Measurements from ENCODE around the gene LIME1. TPM values are rescaled to one million over a fixed set of nuclear protein-coding genes. Genes with fewer than 3 reads are reported as not detected.

LIME1 gene
- total and polyA plus RNA-seq, 4 donors = 21.2 to 69.0 (median 51.6) TPM

- H3K4me1 ChIP-seq (ENCODE audit: control insufficient read depth in 4 of 4, insufficient read depth in 4 of 4, low read length in 3 of 4) = peaks cover 7 to 22% (median 13%) of the 10 kb centered on the region in 4 donors
- no peak overlapping the region for H3K4me3 ChIP-seq (ENCODE audit: low read depth in 1 of 3, low read length in 3 of 3)
- H3K9me3 ChIP-seq (ENCODE audit: control insufficient read depth in 4 of 4, low read length in 3 of 4) = no peaks in the 10 kb centered on the region
- DNase-seq (ENCODE audit: low spot score) = no peak
- TF ChIP-seq SP1 (IDR thresholded peaks at IDR 0.05) = no peak
- TF ChIP-seq, protein P1, sequence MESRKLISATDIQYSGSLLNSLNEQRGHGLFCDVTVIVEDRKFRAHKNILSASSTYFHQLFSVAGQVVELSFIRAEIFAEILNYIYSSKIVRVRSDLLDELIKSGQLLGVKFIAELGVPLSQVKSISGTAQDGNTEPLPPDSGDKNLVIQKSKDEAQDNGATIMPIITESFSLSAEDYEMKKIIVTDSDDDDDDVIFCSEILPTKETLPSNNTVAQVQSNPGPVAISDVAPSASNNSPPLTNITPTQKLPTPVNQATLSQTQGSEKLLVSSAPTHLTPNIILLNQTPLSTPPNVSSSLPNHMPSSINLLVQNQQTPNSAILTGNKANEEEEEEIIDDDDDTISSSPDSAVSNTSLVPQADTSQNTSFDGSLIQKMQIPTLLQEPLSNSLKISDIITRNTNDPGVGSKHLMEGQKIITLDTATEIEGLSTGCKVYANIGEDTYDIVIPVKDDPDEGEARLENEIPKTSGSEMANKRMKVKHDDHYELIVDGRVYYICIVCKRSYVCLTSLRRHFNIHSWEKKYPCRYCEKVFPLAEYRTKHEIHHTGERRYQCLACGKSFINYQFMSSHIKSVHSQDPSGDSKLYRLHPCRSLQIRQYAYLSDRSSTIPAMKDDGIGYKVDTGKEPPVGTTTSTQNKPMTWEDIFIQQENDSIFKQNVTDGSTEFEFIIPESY (IDR thresholded peaks at IDR 0.05) = no peak
- no peak for TF ChIP-seq RAD21 (IDR thresholded peaks at IDR 0.05)
- TF ChIP-seq, protein P2, sequence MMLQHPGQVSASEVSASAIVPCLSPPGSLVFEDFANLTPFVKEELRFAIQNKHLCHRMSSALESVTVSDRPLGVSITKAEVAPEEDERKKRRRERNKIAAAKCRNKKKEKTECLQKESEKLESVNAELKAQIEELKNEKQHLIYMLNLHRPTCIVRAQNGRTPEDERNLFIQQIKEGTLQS (IDR thresholded peaks at IDR 0.05) = no peak
- TF ChIP-seq, protein P3, sequence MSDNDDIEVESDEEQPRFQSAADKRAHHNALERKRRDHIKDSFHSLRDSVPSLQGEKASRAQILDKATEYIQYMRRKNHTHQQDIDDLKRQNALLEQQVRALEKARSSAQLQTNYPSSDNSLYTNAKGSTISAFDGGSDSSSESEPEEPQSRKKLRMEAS (IDR thresholded peaks at IDR 0.05) = no peak
- no peak for TF ChIP-seq HNF4G (IDR thresholded peaks at IDR 0.05)
- no peak for TF ChIP-seq NR2F2 (IDR thresholded peaks at IDR 0.05)
- TF ChIP-seq, protein P4, sequence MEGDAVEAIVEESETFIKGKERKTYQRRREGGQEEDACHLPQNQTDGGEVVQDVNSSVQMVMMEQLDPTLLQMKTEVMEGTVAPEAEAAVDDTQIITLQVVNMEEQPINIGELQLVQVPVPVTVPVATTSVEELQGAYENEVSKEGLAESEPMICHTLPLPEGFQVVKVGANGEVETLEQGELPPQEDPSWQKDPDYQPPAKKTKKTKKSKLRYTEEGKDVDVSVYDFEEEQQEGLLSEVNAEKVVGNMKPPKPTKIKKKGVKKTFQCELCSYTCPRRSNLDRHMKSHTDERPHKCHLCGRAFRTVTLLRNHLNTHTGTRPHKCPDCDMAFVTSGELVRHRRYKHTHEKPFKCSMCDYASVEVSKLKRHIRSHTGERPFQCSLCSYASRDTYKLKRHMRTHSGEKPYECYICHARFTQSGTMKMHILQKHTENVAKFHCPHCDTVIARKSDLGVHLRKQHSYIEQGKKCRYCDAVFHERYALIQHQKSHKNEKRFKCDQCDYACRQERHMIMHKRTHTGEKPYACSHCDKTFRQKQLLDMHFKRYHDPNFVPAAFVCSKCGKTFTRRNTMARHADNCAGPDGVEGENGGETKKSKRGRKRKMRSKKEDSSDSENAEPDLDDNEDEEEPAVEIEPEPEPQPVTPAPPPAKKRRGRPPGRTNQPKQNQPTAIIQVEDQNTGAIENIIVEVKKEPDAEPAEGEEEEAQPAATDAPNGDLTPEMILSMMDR (IDR thresholded peaks at IDR 0.05; ENCODE audit: low read depth, low read length, missing input control) = no peak
- no peak for TF ChIP-seq JUND (IDR thresholded peaks at IDR 0.05)
- no peak for TF ChIP-seq YY1 (IDR thresholded peaks at IDR 0.05)
- no peak for TF ChIP-seq RXRA (IDR thresholded peaks at IDR 0.05)
- TF ChIP-seq EGR1 (IDR thresholded peaks at IDR 0.05; ENCODE audit: low read depth in 2 of 2) = no peak
- TF ChIP-seq GABPA (IDR thresholded peaks at IDR 0.05 in 1 of 2, conservative IDR thresholded peaks at IDR 0.05 in 1 of 2) = no peak
- TF ChIP-seq, protein P5, sequence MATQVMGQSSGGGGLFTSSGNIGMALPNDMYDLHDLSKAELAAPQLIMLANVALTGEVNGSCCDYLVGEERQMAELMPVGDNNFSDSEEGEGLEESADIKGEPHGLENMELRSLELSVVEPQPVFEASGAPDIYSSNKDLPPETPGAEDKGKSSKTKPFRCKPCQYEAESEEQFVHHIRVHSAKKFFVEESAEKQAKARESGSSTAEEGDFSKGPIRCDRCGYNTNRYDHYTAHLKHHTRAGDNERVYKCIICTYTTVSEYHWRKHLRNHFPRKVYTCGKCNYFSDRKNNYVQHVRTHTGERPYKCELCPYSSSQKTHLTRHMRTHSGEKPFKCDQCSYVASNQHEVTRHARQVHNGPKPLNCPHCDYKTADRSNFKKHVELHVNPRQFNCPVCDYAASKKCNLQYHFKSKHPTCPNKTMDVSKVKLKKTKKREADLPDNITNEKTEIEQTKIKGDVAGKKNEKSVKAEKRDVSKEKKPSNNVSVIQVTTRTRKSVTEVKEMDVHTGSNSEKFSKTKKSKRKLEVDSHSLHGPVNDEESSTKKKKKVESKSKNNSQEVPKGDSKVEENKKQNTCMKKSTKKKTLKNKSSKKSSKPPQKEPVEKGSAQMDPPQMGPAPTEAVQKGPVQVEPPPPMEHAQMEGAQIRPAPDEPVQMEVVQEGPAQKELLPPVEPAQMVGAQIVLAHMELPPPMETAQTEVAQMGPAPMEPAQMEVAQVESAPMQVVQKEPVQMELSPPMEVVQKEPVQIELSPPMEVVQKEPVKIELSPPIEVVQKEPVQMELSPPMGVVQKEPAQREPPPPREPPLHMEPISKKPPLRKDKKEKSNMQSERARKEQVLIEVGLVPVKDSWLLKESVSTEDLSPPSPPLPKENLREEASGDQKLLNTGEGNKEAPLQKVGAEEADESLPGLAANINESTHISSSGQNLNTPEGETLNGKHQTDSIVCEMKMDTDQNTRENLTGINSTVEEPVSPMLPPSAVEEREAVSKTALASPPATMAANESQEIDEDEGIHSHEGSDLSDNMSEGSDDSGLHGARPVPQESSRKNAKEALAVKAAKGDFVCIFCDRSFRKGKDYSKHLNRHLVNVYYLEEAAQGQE (IDR thresholded peaks at IDR 0.05) = no peak
- TF ChIP-seq HNF4A (conservative IDR thresholded peaks at IDR 0.05) = no peak
- no peak for TF ChIP-seq FOXA2 (IDR thresholded peaks at IDR 0.05)
- WGBS = 87% methylated on average over 24 of the region's 24 CpGs
- H3K27ac ChIP-seq (ENCODE audit: low read depth in 1 of 2, low read length in 2 of 2) = no peak overlapping the region
- no peak overlapping the region for H3K9ac ChIP-seq (ENCODE audit: low read depth in 1 of 2, low read length in 2 of 2)
- H3K36me3 ChIP-seq (ENCODE audit: control insufficient read depth in 4 of 4, insufficient read depth in 3 of 4, low read depth in 1 of 4, low read length in 3 of 4) = peaks cover 0 to 14% (median 1%) of the 10 kb centered on the region in 4 donors
- no peaks in the 10 kb centered on the region for H3K27me3 ChIP-seq (ENCODE audit: control insufficient read depth in 4 of 4, insufficient read depth in 4 of 4, low read length in 3 of 4)
Observed at GRCh38 chr20:63699466-63700198, 36.8 kb upstream of the LIME1 start.

All from liver (tissue), 9 donors.